Measurements from ENCODE around the gene CCNY.

Gene CCNY

GRCh38 chr10:35458500-35459448, 122.5 kb downstream of the CCNY start:
- DNase-seq = no peak

- DNase-seq = no peak
Measured at GRCh38 chr10:35459449-35459847, 123.1 kb downstream of the CCNY start.

- no peak for DNase-seq
Measured at GRCh38 chr10:35460852-35461460, 124.6 kb downstream of the CCNY start.

GRCh38 chr10:35462491-35462934, 126.2 kb downstream of the CCNY start:
- DNase-seq = no peak

GRCh38 chr10:35463105-35463867, 127.0 kb downstream of the CCNY start:
- no peak for DNase-seq

DNA sequence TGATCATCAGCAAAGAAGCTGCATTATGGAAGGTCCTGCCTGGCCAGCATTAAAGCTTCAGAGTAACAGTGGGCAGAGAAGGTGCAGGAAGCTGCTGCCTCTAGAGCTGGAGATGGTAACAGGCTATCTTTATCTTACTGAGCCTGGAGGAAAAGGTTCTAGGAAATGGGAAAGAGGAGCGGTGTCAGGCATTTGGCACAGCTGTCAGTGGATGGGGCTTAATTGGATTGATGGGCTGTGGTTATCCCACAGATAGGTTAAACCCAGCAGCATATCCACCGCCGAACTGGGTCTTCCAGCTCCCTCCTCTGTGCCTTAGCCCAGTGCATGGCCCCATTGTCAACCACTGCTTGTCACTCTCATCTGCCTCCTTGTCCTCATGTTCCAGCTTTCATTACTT, 127.6 kb downstream of the CCNY start:
- no peak for DNase-seq

GRCh38 chr10:35464825-35465456, 128.6 kb downstream of the CCNY start:
- DNase-seq = no peak

GRCh38 chr10:35465673-35466072, 129.4 kb downstream of the CCNY start:
- no peak for DNase-seq

GRCh38 chr10:35466170-35466569, 129.9 kb downstream of the CCNY start:
- DNase-seq = no peak

GRCh38 chr10:35466661-35467060, 130.4 kb downstream of the CCNY start:
- no peak for DNase-seq

DNA sequence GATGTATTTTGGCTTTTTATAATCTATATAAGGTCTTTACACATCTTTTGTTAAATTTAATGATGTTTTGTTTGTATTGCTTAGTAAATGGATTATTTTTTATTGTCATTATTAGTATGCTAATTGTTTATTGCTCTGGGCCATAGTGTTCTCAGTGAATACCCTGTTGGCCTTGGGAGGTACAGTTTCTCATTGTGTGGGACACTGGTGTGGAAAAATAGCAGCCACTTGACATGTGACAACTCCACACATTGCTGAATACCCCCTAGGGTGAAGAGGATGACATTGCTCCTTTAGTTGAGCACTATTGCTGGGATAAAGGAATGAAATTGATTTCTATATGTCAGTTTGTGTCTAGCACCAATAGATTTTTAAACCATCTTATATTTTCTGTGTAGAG, 130.9 kb downstream of the CCNY start:
- no peak for DNase-seq

DNA sequence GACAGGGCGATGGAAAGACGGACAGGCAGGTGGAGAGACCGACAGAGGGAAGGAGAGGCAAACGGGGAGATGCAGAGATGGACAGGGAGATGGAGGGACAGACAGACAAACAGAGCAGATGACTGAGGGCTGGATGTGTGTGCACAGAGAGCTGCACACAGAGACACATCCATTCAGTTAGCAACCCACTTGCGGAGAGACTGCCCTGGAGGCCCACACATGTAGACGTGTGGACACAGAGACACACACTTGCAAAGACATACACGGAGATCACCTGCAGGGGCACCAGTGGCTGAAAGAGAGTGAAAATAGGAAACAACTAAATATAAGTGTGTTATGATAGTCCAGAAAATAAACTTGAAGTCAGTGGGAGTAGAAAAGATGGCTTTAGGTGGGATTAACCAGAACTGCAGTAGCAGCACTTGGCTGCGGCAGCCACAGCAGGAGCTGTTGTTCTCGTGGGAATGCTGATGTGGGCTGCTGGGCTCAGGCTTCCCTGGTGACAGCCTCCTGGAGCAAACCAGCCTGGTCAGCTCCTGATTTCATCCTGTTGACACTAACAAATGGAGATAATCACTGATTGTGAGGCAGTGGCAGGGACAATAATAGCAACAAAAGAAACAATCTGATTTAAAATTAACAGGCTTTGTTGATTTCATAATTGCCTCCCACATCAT, 134.1 kb downstream of the CCNY start:
- DNase-seq = no peak

DNA sequence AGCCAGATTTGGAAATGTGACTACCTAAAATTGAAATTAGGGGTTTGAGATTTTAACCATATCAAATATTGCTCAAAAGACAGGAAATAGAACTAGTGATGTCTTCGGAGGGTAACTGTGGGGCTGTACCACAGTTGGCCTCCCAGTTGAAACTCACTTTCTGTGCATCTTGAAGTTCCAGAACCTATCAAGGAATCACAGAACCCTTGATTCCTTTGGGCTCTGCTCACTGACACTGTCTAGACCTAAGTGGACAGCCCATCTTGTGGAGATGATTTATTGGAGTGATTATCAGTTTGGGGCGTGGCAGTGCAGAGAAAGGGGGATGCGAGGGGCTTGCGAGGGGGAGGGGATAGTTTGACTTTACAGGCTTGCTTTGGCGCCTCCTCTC, 134.6 kb downstream of the CCNY start:
- DNase-seq = no peak

DNA sequence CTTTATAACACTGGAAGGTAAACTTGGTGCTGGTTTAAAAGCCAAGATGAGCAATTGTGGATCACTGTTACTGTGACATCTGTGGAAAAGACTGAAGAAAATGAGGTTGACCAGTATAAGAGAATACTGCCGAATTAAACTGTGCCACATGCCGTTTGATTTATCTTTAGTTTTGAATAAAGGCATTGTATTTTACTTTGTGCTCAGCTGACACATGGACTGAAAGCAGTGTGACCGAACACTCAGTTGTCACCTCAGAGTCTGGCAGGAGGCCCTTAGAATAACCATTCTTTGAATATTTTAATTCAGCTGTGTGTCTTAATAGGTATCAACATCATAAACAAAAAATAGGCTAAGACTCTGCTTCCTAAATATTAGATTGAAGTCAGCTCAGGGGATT, 135.1 kb downstream of the CCNY start:
- no peak for DNase-seq

DNA sequence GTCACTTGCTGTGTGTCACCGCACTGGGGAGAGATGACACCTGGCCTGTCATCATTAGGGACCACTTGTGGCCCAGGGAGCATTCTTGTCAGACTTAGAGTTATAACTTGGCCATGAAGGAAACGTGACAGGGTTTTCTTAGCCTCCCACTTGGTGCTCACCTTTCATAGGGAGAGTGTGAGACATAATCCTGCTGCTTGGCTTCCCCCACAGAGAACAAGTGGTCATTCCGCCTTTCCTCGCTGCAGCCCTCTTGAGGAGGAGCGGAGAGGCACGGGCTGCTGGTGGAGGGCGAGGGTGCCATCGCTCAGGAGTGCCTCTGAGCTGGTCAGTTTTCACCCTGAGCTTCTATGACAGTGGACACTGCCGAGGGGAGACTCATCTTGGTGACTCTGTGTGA, 143.8 kb downstream of the CCNY start:
- no peak for DNase-seq

DNA sequence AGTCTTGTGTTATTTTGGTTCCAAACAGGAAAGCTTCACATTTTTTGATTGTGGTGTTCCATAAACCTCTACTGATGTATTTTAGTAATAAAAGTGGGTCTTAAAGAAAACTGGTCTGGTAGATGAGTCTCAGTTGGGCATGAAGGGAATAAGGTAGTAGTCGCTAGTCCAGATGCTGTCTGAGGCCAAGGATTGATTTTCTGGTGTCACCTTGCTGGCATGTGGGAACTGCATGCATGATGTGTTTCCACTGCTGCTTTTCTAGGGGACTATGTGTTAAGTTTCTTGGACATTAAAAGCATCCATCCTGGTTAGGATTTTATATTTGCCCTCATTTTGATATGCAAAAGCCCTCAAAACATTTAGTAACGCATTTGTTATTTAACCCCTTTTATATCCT, 145.1 kb downstream of the CCNY start:
- DNase-seq = no peak

DNA sequence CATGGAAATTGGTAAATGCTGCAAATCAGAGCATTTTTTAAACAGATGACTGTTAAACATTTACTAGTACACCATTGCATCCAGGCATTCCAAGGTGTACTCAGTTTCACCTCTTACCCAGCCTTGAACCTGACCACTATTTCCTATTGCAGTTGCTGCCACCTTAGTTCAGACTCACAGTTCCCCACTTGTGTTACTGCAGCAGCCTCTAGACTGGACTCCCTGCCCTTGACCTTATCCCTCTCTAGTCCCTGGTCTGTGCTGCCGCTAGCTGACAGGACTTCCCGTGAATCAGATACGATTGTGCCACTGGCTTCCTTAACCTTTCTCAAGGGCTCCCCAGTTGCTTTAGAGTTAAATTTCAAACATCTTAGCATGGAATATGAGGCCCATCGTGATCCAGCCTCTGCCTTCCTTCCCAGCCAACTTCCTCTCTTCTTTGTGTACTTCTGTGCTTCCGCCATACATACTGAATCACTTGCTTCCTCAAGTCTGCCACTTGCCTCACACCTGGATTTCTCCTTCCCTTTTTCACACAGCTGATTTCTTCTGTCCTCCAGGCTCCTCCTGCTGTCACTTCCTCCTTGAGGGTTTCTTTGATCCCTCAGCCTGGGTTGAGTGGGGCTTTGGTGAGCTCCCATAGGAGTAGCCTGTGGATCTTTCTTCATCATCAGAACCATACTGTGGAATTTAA, 150.1 kb downstream of the CCNY start:
- DNase-seq = no peak

- DNase-seq = no peak
Measured at GRCh38 chr10:35487336-35488034, 151.2 kb downstream of the CCNY start.

- DNase-seq = no peak
Measured at GRCh38 chr10:35488228-35488627, 151.9 kb downstream of the CCNY start.

DNA sequence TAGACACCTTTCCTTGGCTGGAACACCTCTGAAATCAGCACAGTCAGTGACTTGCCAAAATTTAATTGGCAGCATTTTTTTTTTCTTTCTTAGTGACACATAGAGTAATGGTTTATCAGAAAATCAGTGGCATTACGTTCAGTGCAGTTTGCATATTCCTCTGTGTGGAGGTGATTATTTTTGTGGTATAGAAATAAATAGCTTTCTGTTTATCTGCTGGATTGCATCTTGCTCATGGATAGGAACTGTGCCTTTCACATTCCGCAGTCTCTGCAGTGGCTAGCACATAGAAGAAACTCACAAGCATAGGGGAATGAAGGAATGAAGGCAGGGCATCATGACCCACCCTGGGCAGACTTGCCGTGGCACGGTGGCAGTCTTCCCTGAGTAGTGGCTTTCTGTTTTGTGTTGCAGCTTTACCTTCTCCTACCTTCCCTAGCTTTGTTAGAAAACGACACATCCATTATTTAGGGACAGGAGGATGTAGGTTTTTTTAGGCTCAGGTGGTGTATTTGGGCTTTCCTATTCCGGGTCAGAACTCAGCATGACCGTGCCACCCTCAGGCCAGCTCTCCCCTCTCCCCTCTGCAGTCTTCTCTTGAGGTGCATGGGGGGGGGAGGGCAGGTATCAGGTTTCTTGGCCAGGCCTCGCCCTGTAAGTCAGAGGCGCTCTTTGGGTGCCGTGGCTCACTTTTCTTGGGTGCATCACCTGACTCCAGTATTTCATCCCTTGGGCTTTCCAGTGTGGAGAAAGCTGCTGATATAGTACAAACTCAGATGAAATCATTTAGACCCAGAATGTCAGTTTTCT, 156.3 kb downstream of the CCNY start:
- no peak for DNase-seq

Measured in SW 1271 (cell line).